ENCODE measurements around the gene SCAF8. TPM values are rescaled to one million over a fixed set of nuclear protein-coding genes. Genes with fewer than 3 reads are reported as not detected.

SCAF8 gene
- total and polyA plus RNA-seq, 2 donors (not counting 1 experiment from before 2014, with no cell fraction given) = 25.7 to 75.2 TPM

DNA sequence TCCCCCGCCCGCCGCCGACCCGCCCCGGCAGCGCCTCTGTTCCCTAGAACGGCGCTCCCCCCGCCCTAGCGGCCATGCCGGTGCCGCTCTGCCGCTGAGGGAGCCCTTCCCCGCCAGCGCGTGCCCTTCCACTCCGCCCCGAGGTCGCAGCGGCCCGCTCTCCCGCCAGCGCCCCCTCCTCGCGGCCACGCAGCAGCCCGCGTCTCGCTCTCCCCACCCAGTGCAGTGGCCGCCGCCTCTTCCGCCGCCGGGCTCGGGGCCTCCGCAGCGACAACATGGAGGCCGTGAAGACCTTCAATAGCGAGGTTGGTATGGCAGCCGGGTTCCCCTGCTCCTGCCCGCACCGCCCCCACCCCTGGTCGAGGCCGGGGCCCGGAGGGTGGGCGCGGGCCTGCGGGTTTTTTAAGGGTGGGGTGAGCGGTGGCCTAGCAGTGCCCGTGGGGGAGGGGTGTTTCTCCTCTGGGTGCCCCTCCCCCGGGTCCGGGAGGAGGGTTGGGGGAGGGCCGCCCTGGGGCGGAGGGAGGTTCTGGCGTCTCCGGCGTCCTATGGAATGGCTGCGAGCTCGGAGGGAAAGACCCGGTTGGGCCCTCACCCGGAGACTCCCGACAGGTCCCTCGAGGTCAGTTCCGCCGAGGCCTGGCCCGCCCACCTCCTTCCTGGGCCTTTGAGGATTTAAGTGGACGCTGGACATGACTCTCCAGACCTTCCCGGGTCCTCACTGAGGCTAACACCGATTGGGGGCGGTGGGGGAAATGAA is 588 bp downstream of the SCAF8 start:
- TF ChIP-seq, protein P1, sequence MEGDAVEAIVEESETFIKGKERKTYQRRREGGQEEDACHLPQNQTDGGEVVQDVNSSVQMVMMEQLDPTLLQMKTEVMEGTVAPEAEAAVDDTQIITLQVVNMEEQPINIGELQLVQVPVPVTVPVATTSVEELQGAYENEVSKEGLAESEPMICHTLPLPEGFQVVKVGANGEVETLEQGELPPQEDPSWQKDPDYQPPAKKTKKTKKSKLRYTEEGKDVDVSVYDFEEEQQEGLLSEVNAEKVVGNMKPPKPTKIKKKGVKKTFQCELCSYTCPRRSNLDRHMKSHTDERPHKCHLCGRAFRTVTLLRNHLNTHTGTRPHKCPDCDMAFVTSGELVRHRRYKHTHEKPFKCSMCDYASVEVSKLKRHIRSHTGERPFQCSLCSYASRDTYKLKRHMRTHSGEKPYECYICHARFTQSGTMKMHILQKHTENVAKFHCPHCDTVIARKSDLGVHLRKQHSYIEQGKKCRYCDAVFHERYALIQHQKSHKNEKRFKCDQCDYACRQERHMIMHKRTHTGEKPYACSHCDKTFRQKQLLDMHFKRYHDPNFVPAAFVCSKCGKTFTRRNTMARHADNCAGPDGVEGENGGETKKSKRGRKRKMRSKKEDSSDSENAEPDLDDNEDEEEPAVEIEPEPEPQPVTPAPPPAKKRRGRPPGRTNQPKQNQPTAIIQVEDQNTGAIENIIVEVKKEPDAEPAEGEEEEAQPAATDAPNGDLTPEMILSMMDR (IDR thresholded peaks at IDR 0.05) = no peak
- no peak for TF ChIP-seq EZH2 (IDR thresholded peaks at IDR 0.05; ENCODE audit: borderline replicate concordance, insufficient read depth, low read depth, low read length, poor library complexity, severe bottlenecking)
- Histone ChIP-seq H3K9ac (ENCODE audit: low read length) (peak overlapping the region; percentile 95), H3K79me2 (ENCODE audit: control insufficient read depth, insufficient read depth, low read length) (peaks cover 60% of the 10 kb centered on the region), H3K4me1 (ENCODE audit: control insufficient read depth in 2 of 2, insufficient read depth in 2 of 2, low read length in 2 of 2) (peaks cover 35% of the 10 kb centered on the region in 2 donors), H3K4me2 (replicated peaks; ENCODE audit: low read depth, low read length, poor library complexity, severe bottlenecking) (peak overlapping the region; percentile 77), H3K9me3 (ENCODE audit: control extremely low read depth in 1 of 3, control insufficient read depth in 2 of 3, insufficient read depth in 1 of 3, low read length in 2 of 3) (no peaks in the 10 kb centered on the region), H3K36me3 (replicated peaks in 1 of 2; ENCODE audit: control extremely low read depth in 1 of 2, control insufficient read depth in 1 of 2, extremely low read depth in 1 of 2, insufficient read depth in 2 of 2, low read length in 1 of 2) (peaks cover 0 to 1% of the 10 kb centered on the region in 2 experiments), H4K20me1 (ENCODE audit: control insufficient read depth, insufficient read depth, low read length, poor library complexity, severe bottlenecking) (peaks cover 51% of the 10 kb centered on the region), H3K27me3 (replicated peaks in 1 of 4; ENCODE audit: control extremely low read depth in 1 of 4, control insufficient read depth in 3 of 4, insufficient read depth in 4 of 4, low read length in 3 of 4) (no peaks in the 10 kb centered on the region), H3K27ac (ENCODE audit: low read length in 2 of 2) (peak overlapping the region; percentile 96 to 97), H2AFZ (ENCODE audit: insufficient read depth, low read depth, low read length, poor library complexity, severe bottlenecking) (peak overlapping the region; percentile 78), H3K4me3 (ENCODE audit: control extremely low read depth in 1 of 5, extremely low read depth in 1 of 5, insufficient read depth in 1 of 5, low read depth in 2 of 5, low read length in 4 of 5) (peak overlapping the region; percentile 78 to 97 (median 90))
- 0% methylated on average over 67 of the region's 71 CpGs for WGBS (ENCODE audit: insufficient coverage)
- intact Hi-C loops (cut with micrococcal nuclease) = loop anchor here (1.0 to 5.0 kb wide), 6 partner anchors 38 to 448 kb away; no protein-coding TSS in a partner anchor
- ChIA-PET POLR2A (interaction anchor here (1.0 to 1.3 kb wide), 2 partner anchors 58 to 80 kb away, joined by 3 read pairs; no protein-coding TSS in a partner anchor), CTCF (interaction anchor here (0.6 to 2.2 kb wide), 2 partner anchors 59 to 74 kb away, joined by 4 to 9 read pairs; no protein-coding TSS in a partner anchor)
- Mint-ChIP-seq H3K4me3 (peak overlapping the region; percentile 84), H3K27me3 (no peaks in the 10 kb centered on the region), H3K27ac (peak overlapping the region; percentile 99), H3K4me1 (peaks cover 45% of the 10 kb centered on the region), H3K9me3 (ENCODE audit: insufficient read depth) (no peaks in the 10 kb centered on the region)
- peak; percentile 75 for ATAC-seq (ENCODE audit: low read depth)
- peak; percentile 92 for DNase-seq
